NAMALWA (cell line): ENCODE data around the gene PPIL1.
A peak's percentile ranks its signal among the peaks of the same experiment; 100 is the strongest.

Source experiments
- DNase-seq: peaks from one replicate; pipeline ENCODE4 v3.0.0-alpha.2; 2015; ENCODE audit warnings: low spot score

PPIL1 gene

GRCh38 chr6:36836111-36837021, 38.2 kb downstream of the PPIL1 start:
- peak; percentile 37 for DNase-seq

DNA sequence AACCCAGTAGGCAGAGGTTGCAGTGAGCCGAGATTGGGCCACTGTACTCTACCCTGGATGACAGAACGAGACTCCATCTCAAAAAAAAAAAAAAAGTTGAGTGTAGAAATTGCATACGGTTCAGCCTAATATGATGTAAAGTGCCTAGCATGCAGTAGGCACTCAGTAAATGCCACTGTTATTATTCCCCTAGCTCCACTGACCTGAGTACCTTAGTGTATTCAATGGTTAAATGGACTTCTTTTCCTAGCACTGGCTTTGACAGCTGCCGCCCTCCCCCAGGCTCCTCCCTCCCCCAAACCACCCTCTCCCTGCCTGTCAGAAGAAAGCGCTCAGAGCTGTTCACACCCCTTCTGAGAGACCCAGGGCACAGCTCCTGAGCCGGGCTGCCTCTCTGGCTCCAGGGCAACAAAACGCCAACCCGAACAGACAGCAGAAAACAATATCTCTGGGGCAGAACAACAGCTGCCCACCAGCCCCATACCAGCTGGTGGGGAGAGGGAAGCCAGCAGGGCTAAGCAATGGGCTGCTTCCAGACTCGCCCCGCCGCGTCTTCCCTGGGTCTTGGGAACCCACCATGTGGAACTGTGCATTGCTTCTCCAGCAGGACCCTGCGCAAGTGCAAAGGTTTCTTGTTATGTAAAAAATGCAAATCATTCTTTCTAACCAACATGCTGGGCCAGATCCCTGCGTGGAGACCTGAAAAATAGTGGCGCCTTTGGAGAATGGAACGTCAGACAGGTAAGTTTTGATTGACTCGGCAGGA, 39.8 kb downstream of the PPIL1 start:
- DNase-seq: no peak

DNA sequence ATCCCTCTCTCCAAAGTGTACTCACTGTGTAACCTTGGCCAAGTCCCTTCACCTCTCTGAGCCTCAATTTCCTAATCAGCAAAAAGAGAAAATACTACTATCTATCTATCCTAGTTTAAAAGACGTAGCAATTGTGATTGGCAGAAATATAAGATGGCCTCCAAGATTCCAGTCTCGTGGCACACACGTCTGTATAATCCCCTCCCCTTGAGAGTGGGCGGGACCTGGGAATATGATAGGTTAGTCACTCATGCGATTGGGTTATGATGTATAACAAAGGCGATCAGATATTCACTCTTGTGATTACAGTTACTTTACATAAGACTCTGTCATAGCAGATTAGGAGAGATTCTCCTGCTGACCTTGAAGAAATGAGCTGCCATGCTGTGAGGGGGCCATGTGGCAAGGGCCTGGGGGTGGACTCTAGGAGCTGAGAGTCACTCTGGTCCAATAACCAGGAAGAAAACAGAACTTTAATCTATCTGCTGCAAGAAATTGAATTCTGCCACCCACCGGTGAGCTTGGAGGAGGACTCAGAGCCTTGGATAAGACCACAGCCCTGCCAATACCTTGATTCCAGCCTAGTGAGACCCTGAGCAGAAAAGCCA, 41.3 kb downstream of the PPIL1 start:
- DNase-seq: no peak

GRCh38 chr6:36832313-36832712, 42.3 kb downstream of the PPIL1 start:
- no peak for DNase-seq

- no peak for DNase-seq
Observed at GRCh38 chr6:36830577-36830976, 44.0 kb downstream of the PPIL1 start.

GRCh38 chr6:36829919-36830544, 44.6 kb downstream of the PPIL1 start:
- DNase-seq: no peak

- DNase-seq: no peak
Observed at GRCh38 chr6:36827261-36828079, 47.1 kb downstream of the PPIL1 start.

GRCh38 chr6:36826520-36827227, 47.9 kb downstream of the PPIL1 start:
- DNase-seq: no peak

- no peak for DNase-seq
Observed at GRCh38 chr6:36825994-36826393, 48.6 kb downstream of the PPIL1 start.

GRCh38 chr6:36825452-36825851, 49.2 kb downstream of the PPIL1 start:
- DNase-seq: no peak

DNA sequence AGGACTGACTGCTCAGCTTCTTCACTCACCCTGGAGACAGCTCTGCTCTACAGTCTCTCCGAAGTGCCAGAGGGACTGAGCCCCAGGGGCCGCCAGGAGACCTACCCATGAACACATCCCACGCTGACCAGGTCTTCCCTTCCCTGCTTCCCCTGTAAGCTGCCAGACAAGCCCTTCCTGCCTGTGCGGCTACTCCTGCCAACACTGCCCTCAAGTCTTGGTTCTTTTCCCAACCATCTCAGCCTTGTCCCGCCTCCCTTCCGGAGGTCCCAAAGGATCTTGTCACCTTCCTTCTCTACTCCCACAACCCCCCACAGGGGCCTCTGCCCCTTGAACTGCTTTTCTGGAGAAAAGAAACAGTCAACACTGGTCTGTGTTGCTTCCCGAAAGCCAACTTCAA, 50.4 kb downstream of the PPIL1 start:
- DNase-seq: no peak

DNA sequence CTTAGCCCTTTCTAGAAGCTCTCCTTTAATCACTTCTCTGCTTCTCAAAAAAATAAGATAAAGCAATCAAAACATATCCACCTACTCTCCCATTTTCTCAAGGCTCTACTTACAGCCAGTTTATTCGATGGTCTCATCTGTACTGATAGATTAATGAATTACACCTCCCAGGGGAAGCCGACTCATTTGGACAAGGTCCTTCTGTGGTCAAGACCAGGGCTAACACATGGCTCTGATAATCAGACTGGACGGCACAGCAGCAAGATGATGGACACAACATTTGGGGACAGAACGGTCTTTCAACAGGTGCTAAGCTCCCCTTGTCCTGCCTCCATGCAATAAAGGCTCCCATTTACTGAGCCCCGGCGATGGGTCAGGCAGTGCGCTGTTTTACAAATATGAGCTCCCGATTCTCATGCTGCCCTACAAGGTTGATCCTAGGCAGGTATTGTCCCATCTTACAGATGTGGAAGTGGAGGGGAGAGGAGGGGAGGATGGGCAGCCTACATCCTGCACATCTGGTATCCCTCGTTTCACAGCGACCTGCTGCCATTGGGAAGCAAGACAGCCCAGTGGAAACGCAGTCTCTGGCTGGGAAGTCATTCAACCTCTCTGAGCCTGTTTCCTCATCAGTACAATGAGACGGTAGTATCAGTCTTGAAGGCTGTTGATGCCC, 51.0 kb downstream of the PPIL1 start:
- no peak for DNase-seq

GRCh38 chr6:36822506-36823269, 51.9 kb downstream of the PPIL1 start:
- DNase-seq: no peak

DNA sequence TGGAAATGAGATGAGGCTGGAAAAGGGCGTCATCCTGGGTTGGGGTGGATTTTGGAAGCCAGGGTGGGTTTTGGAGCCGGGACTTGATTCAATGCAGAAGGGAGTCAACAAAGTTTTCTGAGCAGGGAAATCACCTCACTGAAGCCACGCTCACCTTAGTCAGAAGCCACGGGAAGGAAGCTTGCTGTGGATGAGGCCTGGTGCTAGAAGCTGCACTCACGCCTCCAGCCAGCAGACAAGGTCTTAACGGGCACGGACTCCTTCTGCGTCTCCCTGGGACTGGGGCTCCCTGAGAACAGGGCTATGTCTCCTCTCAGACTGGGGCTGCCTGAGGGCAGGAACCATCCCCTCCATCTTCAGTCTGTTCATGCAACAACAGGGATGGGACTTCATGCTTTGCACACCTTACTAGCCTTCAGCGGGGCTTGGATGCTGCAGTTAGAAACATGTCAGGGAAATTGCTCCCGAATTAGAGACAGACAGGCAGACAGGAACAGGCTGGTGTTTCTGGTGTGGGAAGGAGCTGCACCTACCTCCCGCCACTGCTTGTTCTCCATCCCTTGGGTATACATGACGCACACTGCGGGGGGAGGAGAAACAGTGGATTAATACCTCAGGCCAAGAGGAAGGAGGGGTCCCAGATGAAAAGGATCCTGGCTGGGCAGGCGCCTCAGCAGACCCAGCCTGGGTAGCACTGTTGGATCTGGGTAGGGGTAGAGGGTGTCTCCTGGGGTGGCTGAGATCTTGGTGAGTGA, 52.8 kb downstream of the PPIL1 start:
- no peak for DNase-seq

GRCh38 chr6:36820700-36821580, 53.7 kb downstream of the PPIL1 start:
- no peak for DNase-seq

DNA sequence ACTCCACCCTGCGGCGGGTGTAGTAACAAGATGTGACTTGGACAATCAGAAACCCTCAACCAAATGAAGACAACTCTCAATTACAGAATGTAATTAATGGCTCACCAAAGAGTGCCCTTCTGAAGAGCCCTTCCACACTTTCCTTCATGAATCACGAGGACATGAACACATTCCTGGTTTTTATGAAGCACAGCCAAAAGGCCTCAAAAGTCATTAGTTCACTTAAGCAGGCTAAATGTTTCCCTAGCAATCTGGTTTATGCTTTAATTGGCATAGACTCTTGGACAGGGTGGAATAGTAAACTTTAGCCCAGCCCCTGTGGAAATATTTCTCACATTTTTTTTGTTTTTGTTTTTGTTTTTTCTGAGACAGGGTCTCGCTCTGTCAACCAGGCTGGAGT, 55.8 kb downstream of the PPIL1 start:
- DNase-seq: no peak

DNA sequence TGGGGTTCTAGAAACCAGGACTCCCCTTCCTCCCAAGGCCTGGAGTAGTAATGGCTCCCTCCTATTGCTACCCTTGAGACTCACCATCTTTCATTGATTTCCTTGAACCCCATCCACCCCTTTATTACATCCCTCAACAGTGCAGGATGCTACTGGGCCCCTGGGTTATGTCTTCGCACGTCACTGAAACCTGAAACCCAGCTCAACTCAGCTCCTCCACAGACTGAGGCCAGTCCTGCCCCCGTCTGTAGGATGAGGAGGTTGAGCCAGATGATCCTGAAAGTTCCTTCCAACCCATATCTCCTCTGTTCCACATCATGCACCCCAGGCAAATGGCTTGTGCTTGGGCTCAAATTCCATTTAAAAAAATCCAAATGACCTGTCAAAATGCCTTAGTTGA, 56.8 kb downstream of the PPIL1 start:
- no peak for DNase-seq
